Transverse colon (tissue), 4 donors: ENCODE data around the gene GGA1. TPM values are rescaled to one million over a fixed set of nuclear protein-coding genes. Genes with fewer than 3 reads are reported as not detected.
"Not testable (repeated sequence)": the region's sequence is repeated elsewhere in the genome, so short reads cannot be mapped to it uniquely, and the experiment has no call there.

Experiments
- DNase-seq: peaks from one replicate; pipeline ENCODE4 v3.0.0-alpha.2; 2019
- H3K27ac ChIP-seq, 4 donors: fragments of 200-600 bp; sonication (generic); 2 replicates each; pipeline ENCODE4 v1.5.1; 2016 to 2018; ENCODE audit warnings: inconsistent platforms in 4 of 4
- H3K27me3 ChIP-seq: fragments of 200-600 bp; sonication (generic); 2 replicates; pipeline ENCODE4 v1.5.1; 2017; ENCODE audit warnings: inconsistent platforms
- H3K36me3 ChIP-seq, 4 donors: fragments of 200-600 bp; sonication (generic); 2 replicates each; pipeline ENCODE4 v1.5.1; 2017 to 2019; ENCODE audit warnings: inconsistent platforms in 4 of 4
- H3K4me1 ChIP-seq, 4 donors: fragments of 200-600 bp; sonication (generic); 2 replicates each; pipeline ENCODE4 v1.5.1; 2017 to 2020; ENCODE audit warnings: inconsistent platforms in 4 of 4
- H3K4me3 ChIP-seq, 4 donors: fragments of 200-600 bp; sonication (generic); 1 replicate in 1 of 4; 2 replicates in 3 of 4; pipeline versions ENCODE4 v1.5.1 to v1.6.1; 2017 to 2019; ENCODE audit warnings: inconsistent platforms in 4 of 4
- H3K9me3 ChIP-seq, 2 donors: fragments of 200-600 bp; sonication (generic); 2 replicates each; pipeline ENCODE4 v1.5.1; 2017 to 2019; ENCODE audit warnings: inconsistent platforms in 2 of 2
- CTCF ChIP-seq, 5 experiments: fragments of 200-600 bp in 3 of 5; fragments of 450-650 bp in 2 of 5; sonication (generic) in 3 of 5; IDR thresholded peaks; 1 replicate in 2 of 5; 2 replicates in 3 of 5; pipeline ENCODE4 v1.5.1; 2016 to 2017; ENCODE audit warnings: antibody characterized with exemption in 5 of 5, inconsistent platforms in 3 of 5, mild to moderate bottlenecking in 2 of 5, moderate library complexity in 1 of 5
- EP300 ChIP-seq: sonication (generic); formaldehyde crosslinking; IDR thresholded peaks from one replicate; pipeline ENCODE4 v1.6.1; 2017; ENCODE audit warnings: antibody characterized with exemption, low read depth
- POLR2A ChIP-seq: fragments of 450-650 bp; IDR thresholded peaks from one replicate; pipeline ENCODE4 v1.6.1; 2016; ENCODE audit warnings: antibody characterized with exemption, mild to moderate bottlenecking, moderate library complexity
- POLR2AphosphoS5 ChIP-seq, 3 donors: sonication (generic); formaldehyde crosslinking; IDR thresholded peaks; one replicate each; pipeline ENCODE4 v1.6.1; 2016; ENCODE audit warnings: antibody characterized with exemption in 3 of 3
- WGBS, 2 donors: methylation state at CpG; one replicate each; pipeline ENCODE4 v1.1.5; 2018; ENCODE audit warnings: low coverage in 1 of 2; 5-methylcytosine and 5-hydroxymethylcytosine counted together
- in situ Hi-C, 4 donors: fragments of 200-750 bp; cut with MboI; loops; one replicate each; pipeline versions ENCODE4 v1.15.0 to v1.15.1; 2017; ENCODE audit warnings: low sequenced_read_pairs in 3 of 4, low pct_ligation_motif_present in 1 of 4, low pct_unique_long_range_greater_than_20kb in 1 of 4
- intact Hi-C: fragments of 100-400 bp; cut with DNase I; formaldehyde crosslinking; loops from one replicate; pipeline ENCODE4 v1.15.1; 2023; ENCODE audit warnings: low total_unique reads
- total RNA-seq, 4 donors: library from RNA; depleted of rRNA; stranded (reverse); fragments of >200 nt; gene quantifications; one replicate each; pipeline ENCODE4 v1.1.0, GENCODE V29; 2016

GGA1 gene
- total RNA-seq, 4 donors from 2014 or later: 60.1 to 142 (median 73.8) TPM

GRCh38 chr22:37655252-37655563, 46.6 kb downstream of the GGA1 start:
- in situ Hi-C loops (no loop called here), intact Hi-C loops (no loop called here)
- Histone ChIP-seq H3K36me3 (peaks cover 0 to 29% (median 8%) of the 10 kb centered on the region in 4 donors), H3K4me1 (peaks cover 9 to 38% (median 33%) of the 10 kb centered on the region in 4 donors), H3K9me3 (no peaks in the 10 kb centered on the region), H3K27ac (peak overlapping the region; percentile 80 to 86 (median 83)), H3K4me3 (no peak overlapping the region), H3K27me3 (no peaks in the 10 kb centered on the region)
- no peak for DNase-seq
- no peak for TF ChIP-seq EP300
- no peak for TF ChIP-seq CTCF (IDR thresholded peaks at IDR 0.05)
- no peak for TF ChIP-seq POLR2AphosphoS5 (IDR thresholded peaks at IDR 0.05)
- no peak for TF ChIP-seq POLR2A
- 60% methylated on average over 4 of the region's 17 CpGs; no CpG with 5 or more reads in 1 of the 2 donors for WGBS, 2 donors

DNA sequence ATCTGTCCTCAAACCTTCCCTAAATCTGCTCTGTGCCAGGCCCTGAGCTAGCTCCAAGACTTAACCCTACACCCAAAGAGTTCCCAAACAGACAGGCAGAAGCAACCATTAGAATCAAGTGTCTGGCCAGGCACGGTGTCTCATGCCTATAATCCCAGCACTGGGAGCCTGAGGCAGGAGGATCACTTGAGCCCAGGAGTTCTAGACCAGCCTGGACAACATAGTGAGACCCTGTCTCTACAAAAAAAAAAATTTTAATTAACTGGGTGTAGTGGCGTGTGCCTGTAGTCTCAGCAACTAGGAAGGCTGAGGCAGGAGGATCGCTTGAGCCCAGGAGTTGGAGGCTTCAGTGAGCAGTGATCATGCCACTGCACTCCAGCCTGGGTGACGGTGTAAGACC, 47.9 kb downstream of the GGA1 start:
- DNase-seq, in situ Hi-C loops, H3K9me3 ChIP-seq, H3K27me3 ChIP-seq, H3K4me3 ChIP-seq, intact Hi-C loops: not testable (repeated sequence)
- Histone ChIP-seq H3K4me1 (peaks cover 22 to 52% (median 47%) of the 10 kb centered on the region in 4 donors), H3K27ac (peak overlapping the region in 1 of 4 donors; percentile 86), H3K36me3 (peaks cover 0 to 17% (median 2%) of the 10 kb centered on the region in 4 donors)
- WGBS, 2 donors: 96 to 98% methylated on average over 3 to 4 of the region's 4 CpGs

GRCh38 chr22:37657590-37658132, 49.0 kb downstream of the GGA1 start:
- peaks cover 24 to 62% (median 52%) of the 10 kb centered on the region in 4 donors for H3K4me1 ChIP-seq
- intact Hi-C loops: no loop called here
- no peaks in the 10 kb centered on the region for H3K9me3 ChIP-seq
- peak overlapping the region in 3 of 4 donors; percentile 22 to 78 (median 49) for H3K4me3 ChIP-seq
- WGBS, 2 donors: 5% methylated on average over 6 of the region's 6 CpGs; no CpG with 5 or more reads in 1 of the 2 donors
- no peaks in the 10 kb centered on the region for H3K27me3 ChIP-seq
- H3K27ac ChIP-seq: peak overlapping the region; percentile 87 to 93 (median 90)
- DNase-seq: no peak
- peaks cover 0 to 6% (median 0%) of the 10 kb centered on the region in 4 donors for H3K36me3 ChIP-seq
- no peak for TF ChIP-seq CTCF (IDR thresholded peaks at IDR 0.05)
- TF ChIP-seq POLR2A: no peak
- no peak for TF ChIP-seq EP300
- TF ChIP-seq POLR2AphosphoS5 (IDR thresholded peaks at IDR 0.05): no peak
- in situ Hi-C loops: no loop called here

- in situ Hi-C loops: no loop called here
These were observed 49.8 kb downstream of the GGA1 start, which contains the start of gene PDXP for GRCh38 chr22:37658133-37659065. Gene PDXP, plus strand, starts transcription at chr22:37658723. Its CDS starts 60 bp downstream, at chr22:37658783.

More at GRCh38 chr22:37658133-37659065, 49.8 kb downstream of the GGA1 start, which contains the start of gene PDXP:
- TF ChIP-seq POLR2AphosphoS5 (IDR thresholded peaks at IDR 0.05) (peak; percentile 80 to 90 (median 85)), EP300 (no peak)
- DNase-seq: peak; percentile 99
- Histone ChIP-seq H3K27ac (peak within 1 kb of the TSS; percentile 87 to 93 (median 90)), H3K27me3 (no peaks in the 10 kb centered on the region), H3K4me3 (peak within 1 kb of the TSS; percentile 60 to 78 (median 69)), H3K36me3 (peaks cover 0 to under 1% (median 0%) of the 10 kb centered on the region in 4 donors), H3K4me1 (peaks cover 24 to 68% (median 52%) of the 10 kb centered on the region in 4 donors), H3K9me3 (no peaks in the 10 kb centered on the region)
- WGBS, 2 donors: 0% methylated on average over 64 of the region's 101 CpGs; no CpG with 5 or more reads in 1 of the 2 donors
- intact Hi-C loops: no loop called here
